Measurements from ENCODE around the gene LCK. TPM values are rescaled to one million over a fixed set of nuclear protein-coding genes. Genes with fewer than 3 reads are reported as not detected.

Gene LCK
- total RNA-seq, 2 experiments from 2014 or later = 460 to 472 TPM

DNA sequence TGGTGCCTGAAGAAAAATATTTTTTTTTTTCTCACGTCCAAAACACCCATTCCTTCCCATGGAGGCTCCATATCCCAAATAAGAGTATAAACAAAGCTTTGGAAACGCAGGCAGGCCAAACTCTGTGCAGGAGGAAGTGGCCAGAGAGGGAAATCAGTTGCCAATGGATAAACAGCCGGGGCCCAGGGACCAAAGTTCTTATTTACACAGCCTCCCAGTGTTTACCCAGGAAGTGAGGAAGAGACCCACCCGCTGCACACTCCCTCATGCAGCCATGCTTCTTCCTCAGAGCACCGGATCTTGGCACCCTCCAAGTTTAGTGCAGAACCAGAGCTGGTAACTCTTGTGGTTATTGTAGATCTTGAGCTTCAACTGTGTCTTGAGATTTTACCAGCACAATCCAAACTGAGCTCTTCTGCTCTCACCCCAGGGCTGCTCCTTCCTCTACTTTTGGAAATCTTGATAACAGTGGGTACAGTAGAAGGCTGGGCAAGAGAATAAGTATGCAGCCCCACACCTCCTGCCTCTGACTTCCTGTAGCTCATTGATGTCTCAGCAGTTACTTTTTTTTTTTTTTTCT lies 70.7 kb downstream of the LCK start:
- H3K9me3 Mint-ChIP-seq = no peaks in the 10 kb centered on the region
- peak overlapping the region; percentile 48 for H3K4me3 Mint-ChIP-seq
- peaks cover 29% of the 10 kb centered on the region for H3K4me1 Mint-ChIP-seq
- peaks cover 22% of the 10 kb centered on the region for H3K36me3 Mint-ChIP-seq
- POLR2A ChIA-PET = interaction anchor here (0.7 to 1.8 kb wide), 13 partner anchors 14 to 125 kb away, joined by 3 to 12 read pairs (median 3); partner anchors contain the start of genes BSDC1, HDAC1, IQCC and MARCKSL1
- DNase-seq = no peak
- no peaks in the 10 kb centered on the region for H3K27me3 Mint-ChIP-seq
- H3K27ac Mint-ChIP-seq = peak overlapping the region; percentile 75
- ATAC-seq (ENCODE audit: low read depth) = peak; percentile 86

GRCh38 chr1:32327204-32327603 lies 76.1 kb downstream of the LCK start:
- Mint-ChIP-seq H3K36me3 (peaks cover 48% of the 10 kb centered on the region), H3K27ac (no peak overlapping the region), H3K9me3 (no peaks in the 10 kb centered on the region), H3K4me1 (peaks cover 18% of the 10 kb centered on the region), H3K4me3 (no peak overlapping the region), H3K27me3 (no peaks in the 10 kb centered on the region)
- ATAC-seq (ENCODE audit: low read depth) (no peak), DNase-seq (no peak)
- POLR2A ChIA-PET = no interaction called here

- Mint-ChIP-seq H3K4me3 (no peak overlapping the region), H3K27ac (peak overlapping the region; percentile 62), H3K4me1 (peaks cover 11% of the 10 kb centered on the region), H3K27me3 (no peaks in the 10 kb centered on the region), H3K36me3 (peaks cover 38% of the 10 kb centered on the region), H3K9me3 (no peaks in the 10 kb centered on the region)
- ATAC-seq (ENCODE audit: low read depth) (no peak), DNase-seq (no peak)
- POLR2A ChIA-PET = no interaction called here
These were observed 78.9 kb downstream of the LCK start for GRCh38 chr1:32329931-32330466.

DNA sequence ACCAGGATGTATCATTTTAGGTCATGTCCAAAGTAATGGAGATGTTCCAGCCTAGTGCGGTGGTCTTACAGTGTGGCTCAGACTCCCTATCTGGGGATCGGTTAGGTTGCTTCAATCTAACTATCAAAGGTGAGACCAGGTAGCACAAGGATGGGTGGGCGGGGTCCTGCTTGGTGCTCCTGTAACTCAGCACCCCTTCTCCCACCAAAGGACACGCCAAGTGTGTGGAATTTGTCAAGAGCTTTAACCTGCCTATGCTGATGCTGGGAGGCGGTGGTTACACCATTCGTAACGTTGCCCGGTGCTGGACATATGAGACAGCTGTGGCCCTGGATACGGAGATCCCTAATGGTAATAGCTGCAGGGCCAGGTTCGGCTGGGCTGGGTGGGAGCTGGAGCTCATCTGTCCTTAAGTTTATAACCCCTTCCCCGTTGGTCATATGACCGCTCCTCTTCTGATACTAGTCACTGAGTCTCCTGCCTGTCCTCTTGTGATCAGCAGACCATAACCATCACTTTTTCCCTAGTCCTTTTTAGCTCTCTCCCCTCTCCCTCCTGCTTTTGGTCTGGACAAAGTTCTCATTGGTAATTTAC lies 79.6 kb downstream of the LCK start:
- no peak for DNase-seq
- Mint-ChIP-seq H3K9me3 (no peaks in the 10 kb centered on the region), H3K27me3 (no peaks in the 10 kb centered on the region), H3K4me1 (peaks cover 12% of the 10 kb centered on the region), H3K4me3 (no peak overlapping the region), H3K27ac (no peak overlapping the region), H3K36me3 (peaks cover 35% of the 10 kb centered on the region)
- ATAC-seq (ENCODE audit: low read depth) = no peak
- POLR2A ChIA-PET = no interaction called here

DNA sequence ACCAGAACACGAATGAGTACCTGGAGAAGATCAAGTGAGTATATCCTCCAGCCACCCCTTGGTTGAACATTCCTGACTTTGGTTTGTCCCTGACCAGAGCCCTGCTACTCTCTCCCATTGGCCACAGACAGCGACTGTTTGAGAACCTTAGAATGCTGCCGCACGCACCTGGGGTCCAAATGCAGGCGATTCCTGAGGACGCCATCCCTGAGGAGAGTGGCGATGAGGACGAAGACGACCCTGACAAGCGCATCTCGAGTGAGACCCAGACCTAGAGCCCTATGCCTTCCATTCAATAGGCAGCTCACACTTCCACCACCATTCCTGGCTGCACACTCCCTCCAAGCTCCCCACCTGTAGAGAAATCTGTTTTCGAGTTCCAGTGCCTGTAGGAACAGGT lies 80.5 kb downstream of the LCK start:
- Mint-ChIP-seq H3K4me1 (peaks cover 12% of the 10 kb centered on the region), H3K27me3 (no peaks in the 10 kb centered on the region), H3K9me3 (no peaks in the 10 kb centered on the region), H3K4me3 (no peak overlapping the region), H3K27ac (no peak overlapping the region), H3K36me3 (peaks cover 33% of the 10 kb centered on the region)
- no peak for DNase-seq
- POLR2A ChIA-PET = interaction anchor here (0.6 kb wide), 1 partner anchor 66 kb away, joined by 4 read pairs; no protein-coding TSS in a partner anchor
- no peak for ATAC-seq (ENCODE audit: low read depth)

- POLR2A ChIA-PET = interaction anchor here (0.6 kb wide), 2 partner anchors 61 to 67 kb away, joined by 4 read pairs; no protein-coding TSS in a partner anchor
- Mint-ChIP-seq H3K27ac (peak overlapping the region; percentile 54), H3K36me3 (peaks cover 29% of the 10 kb centered on the region)
These were observed 81.4 kb downstream of the LCK start for GRCh38 chr1:32332290-32333079.

DNA sequence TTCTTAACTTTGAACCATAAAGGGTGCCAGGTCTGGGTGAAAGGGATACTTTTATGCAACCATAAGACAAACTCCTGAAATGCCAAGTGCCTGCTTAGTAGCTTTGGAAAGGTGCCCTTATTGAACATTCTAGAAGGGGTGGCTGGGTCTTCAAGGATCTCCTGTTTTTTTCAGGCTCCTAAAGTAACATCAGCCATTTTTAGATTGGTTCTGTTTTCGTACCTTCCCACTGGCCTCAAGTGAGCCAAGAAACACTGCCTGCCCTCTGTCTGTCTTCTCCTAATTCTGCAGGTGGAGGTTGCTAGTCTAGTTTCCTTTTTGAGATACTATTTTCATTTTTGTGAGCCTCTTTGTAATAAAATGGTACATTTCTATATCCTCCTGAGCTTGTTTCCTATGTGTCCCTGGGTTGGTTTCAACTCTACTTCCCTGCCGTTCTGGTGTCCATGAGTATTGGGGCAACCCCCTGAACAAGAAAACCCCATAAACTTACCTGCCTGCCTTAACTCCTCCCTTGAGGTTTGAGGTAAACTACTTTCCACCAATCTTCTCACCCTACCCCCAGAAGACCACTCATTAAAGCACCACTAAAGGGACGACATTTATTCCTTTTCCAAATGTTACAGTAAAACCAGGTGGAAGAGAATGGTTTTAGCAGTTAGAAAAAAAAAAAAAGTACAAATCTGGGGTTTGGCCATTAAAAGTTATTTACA lies 82.3 kb downstream of the LCK start:
- POLR2A ChIA-PET = interaction anchor here (0.6 to 1.0 kb wide), 3 partner anchors 62 to 127 kb away, joined by 3 to 4 read pairs (median 3); no protein-coding TSS in a partner anchor
- Mint-ChIP-seq H3K27me3 (peaks cover 6% of the 10 kb centered on the region), H3K4me1 (peaks cover 24% of the 10 kb centered on the region), H3K9me3 (no peaks in the 10 kb centered on the region), H3K36me3 (peaks cover 25% of the 10 kb centered on the region), H3K4me3 (no peak overlapping the region), H3K27ac (no peak overlapping the region)
- ATAC-seq (ENCODE audit: low read depth) = no peak
- no peak for DNase-seq

More at GRCh38 chr1:32332290-32333079, 81.4 kb downstream of the LCK start:
- Mint-ChIP-seq H3K9me3 (no peaks in the 10 kb centered on the region), H3K4me3 (no peak overlapping the region), H3K27me3 (no peaks in the 10 kb centered on the region), H3K4me1 (peaks cover 19% of the 10 kb centered on the region)
- no peak for ATAC-seq (ENCODE audit: low read depth)
- no peak for DNase-seq

DNA sequence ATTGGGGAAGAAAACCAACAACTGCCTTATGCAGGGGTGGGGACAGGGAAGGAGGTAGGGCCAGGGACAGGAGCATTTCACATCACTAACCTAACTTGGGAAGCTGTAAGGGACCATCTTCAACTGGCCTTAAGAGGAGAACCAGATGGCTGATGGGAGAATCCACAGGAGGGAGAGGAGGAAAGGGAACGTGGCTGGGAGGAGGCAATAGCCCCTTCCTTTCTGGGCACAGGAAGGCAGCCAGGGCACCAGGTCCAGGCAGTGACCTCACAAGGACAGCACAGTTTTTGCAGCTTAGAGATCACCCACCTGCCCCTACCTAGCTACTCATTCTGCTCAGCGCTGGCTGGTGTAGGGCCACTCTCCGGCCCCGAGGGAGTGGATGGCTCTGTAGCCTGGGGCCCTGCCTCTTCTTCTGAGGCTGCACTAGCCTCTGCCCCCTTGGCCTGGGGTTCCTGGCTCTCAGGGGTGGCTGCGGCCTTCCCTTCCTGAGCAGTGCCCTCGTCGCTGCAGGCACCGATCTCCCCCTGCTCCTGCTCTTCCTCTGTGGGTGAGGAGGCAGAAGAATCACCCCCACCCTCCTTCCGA lies 83.3 kb downstream of the LCK start:
- H3K27me3 Mint-ChIP-seq = peaks cover 7% of the 10 kb centered on the region
- H3K36me3 Mint-ChIP-seq = peaks cover 18% of the 10 kb centered on the region
- DNase-seq (no peak), ATAC-seq (ENCODE audit: low read depth) (no peak)
- peaks cover 27% of the 10 kb centered on the region for H3K4me1 Mint-ChIP-seq
- no peak overlapping the region for H3K27ac Mint-ChIP-seq
- POLR2A ChIA-PET = interaction anchor here (0.8 kb wide), 1 partner anchor 119 kb away, joined by 3 read pairs; no protein-coding TSS in a partner anchor
- peak overlapping the region; percentile 85 for H3K4me3 Mint-ChIP-seq
- no peaks in the 10 kb centered on the region for H3K9me3 Mint-ChIP-seq

GRCh38 chr1:32334864-32335534 lies 83.9 kb downstream of the LCK start:
- Mint-ChIP-seq H3K27ac (no peak overlapping the region), H3K4me1 (peaks cover 24% of the 10 kb centered on the region), H3K27me3 (peaks cover 7% of the 10 kb centered on the region)

GRCh38 chr1:32335535-32335789 lies 84.4 kb downstream of the LCK start:
- peaks cover 14% of the 10 kb centered on the region for H3K36me3 Mint-ChIP-seq
- DNase-seq (no peak), ATAC-seq (ENCODE audit: low read depth) (peak; percentile 19)
- H3K27ac Mint-ChIP-seq = no peak overlapping the region
- H3K4me3 Mint-ChIP-seq = no peak overlapping the region
- H3K4me1 Mint-ChIP-seq = peaks cover 24% of the 10 kb centered on the region
- POLR2A ChIA-PET = interaction anchor here (0.9 to 3.8 kb wide), 26 partner anchors 10 to 547 kb away, joined by 3 to 33 read pairs (median 8); partner anchors contain the start of genes BSDC1, CCDC28B, FAM229A and HDAC1
- no peaks in the 10 kb centered on the region for H3K9me3 Mint-ChIP-seq
- peaks cover 7% of the 10 kb centered on the region for H3K27me3 Mint-ChIP-seq

More at GRCh38 chr1:32334864-32335534, 83.9 kb downstream of the LCK start:
- H3K9me3 Mint-ChIP-seq = no peaks in the 10 kb centered on the region
- DNase-seq = peak; percentile 74
- POLR2A ChIA-PET = interaction anchor here (1.0 to 3.8 kb wide), 15 partner anchors 11 to 323 kb away, joined by 3 to 33 read pairs (median 9); partner anchors contain the start of genes HDAC1, IQCC and KPNA6
- peaks cover 14% of the 10 kb centered on the region for H3K36me3 Mint-ChIP-seq
- ATAC-seq (ENCODE audit: low read depth) = peak; percentile 38
- H3K4me3 Mint-ChIP-seq = peak overlapping the region; percentile 85

All from activated naive CD8-positive, alpha-beta T cell treated with anti-CD3 and anti-CD28 coated beads, Interleukin-2, amount 10 ng/mL, durations not matched to agents 7 days and 5 days (primary cell).